ENCODE results near the gene ADAMTS12.

Gene ADAMTS12

GRCh38 chr5:33628796-33629195 is 263.0 kb downstream of the ADAMTS12 start:
- no peaks in the 10 kb centered on the region for H4K20me1 ChIP-seq (ENCODE audit: insufficient read depth, low read length)
- H3K36me3 ChIP-seq (replicated peaks; ENCODE audit: low read depth, low read length) = no peaks in the 10 kb centered on the region
- no peaks in the 10 kb centered on the region for H3K4me1 ChIP-seq (ENCODE audit: low read length)
- no peaks in the 10 kb centered on the region for H3K9me3 ChIP-seq (ENCODE audit: insufficient read depth, low read length)
- H3K27me3 ChIP-seq (ENCODE audit: low read depth, low read length) = no peaks in the 10 kb centered on the region
- no peaks in the 10 kb centered on the region for H3K79me2 ChIP-seq (ENCODE audit: low read length)
- H3K4me2 ChIP-seq (ENCODE audit: low read length) = no peak overlapping the region
- H2AFZ ChIP-seq (ENCODE audit: low read depth, low read length) = no peak overlapping the region
- TF ChIP-seq EZH2phosphoT487 (IDR thresholded peaks at IDR 0.05; ENCODE audit: low read depth) = no peak
- no peak for TF ChIP-seq CTCF (IDR thresholded peaks at IDR 0.05; ENCODE audit: low read depth, low read length)
- H3K9ac ChIP-seq (ENCODE audit: low read length) = no peak overlapping the region
- no peak overlapping the region for H3K4me3 ChIP-seq (ENCODE audit: low read length)
- no peak overlapping the region for H3K27ac ChIP-seq (ENCODE audit: low read length)

GRCh38 chr5:33621514-33621913 is 270.3 kb downstream of the ADAMTS12 start:
- H3K79me2 ChIP-seq (ENCODE audit: low read length) = no peaks in the 10 kb centered on the region

GRCh38 chr5:33614039-33614438 is 277.8 kb downstream of the ADAMTS12 start:
- Histone ChIP-seq H3K9me3 (ENCODE audit: insufficient read depth, low read length) (no peaks in the 10 kb centered on the region), H4K20me1 (ENCODE audit: insufficient read depth, low read length) (no peaks in the 10 kb centered on the region), H3K79me2 (ENCODE audit: low read length) (no peaks in the 10 kb centered on the region), H3K4me2 (ENCODE audit: low read length) (no peak overlapping the region), H3K27me3 (ENCODE audit: low read depth, low read length) (no peaks in the 10 kb centered on the region), H3K27ac (ENCODE audit: low read length) (no peak overlapping the region), H3K4me1 (ENCODE audit: low read length) (no peaks in the 10 kb centered on the region), H3K36me3 (replicated peaks; ENCODE audit: low read depth, low read length) (no peaks in the 10 kb centered on the region), H3K9ac (ENCODE audit: low read length) (no peak overlapping the region), H3K4me3 (ENCODE audit: low read length) (no peak overlapping the region), H2AFZ (ENCODE audit: low read depth, low read length) (no peak overlapping the region)
- TF ChIP-seq CTCF (IDR thresholded peaks at IDR 0.05; ENCODE audit: low read depth, low read length) = no peak
- no peak for TF ChIP-seq EZH2phosphoT487 (IDR thresholded peaks at IDR 0.05; ENCODE audit: low read depth)

More at GRCh38 chr5:33621514-33621913, 270.3 kb downstream of the ADAMTS12 start:
- Histone ChIP-seq H4K20me1 (ENCODE audit: insufficient read depth, low read length) (no peaks in the 10 kb centered on the region), H3K4me3 (ENCODE audit: low read length) (no peak overlapping the region), H3K27ac (ENCODE audit: low read length) (no peak overlapping the region), H3K36me3 (replicated peaks; ENCODE audit: low read depth, low read length) (no peaks in the 10 kb centered on the region), H3K4me1 (ENCODE audit: low read length) (no peaks in the 10 kb centered on the region), H3K9ac (ENCODE audit: low read length) (no peak overlapping the region), H2AFZ (ENCODE audit: low read depth, low read length) (no peak overlapping the region), H3K27me3 (ENCODE audit: low read depth, low read length) (no peaks in the 10 kb centered on the region), H3K9me3 (ENCODE audit: insufficient read depth, low read length) (no peaks in the 10 kb centered on the region), H3K4me2 (ENCODE audit: low read length) (no peak overlapping the region)
- TF ChIP-seq CTCF (IDR thresholded peaks at IDR 0.05; ENCODE audit: low read depth, low read length) (no peak), EZH2phosphoT487 (IDR thresholded peaks at IDR 0.05; ENCODE audit: low read depth) (no peak)

DNA sequence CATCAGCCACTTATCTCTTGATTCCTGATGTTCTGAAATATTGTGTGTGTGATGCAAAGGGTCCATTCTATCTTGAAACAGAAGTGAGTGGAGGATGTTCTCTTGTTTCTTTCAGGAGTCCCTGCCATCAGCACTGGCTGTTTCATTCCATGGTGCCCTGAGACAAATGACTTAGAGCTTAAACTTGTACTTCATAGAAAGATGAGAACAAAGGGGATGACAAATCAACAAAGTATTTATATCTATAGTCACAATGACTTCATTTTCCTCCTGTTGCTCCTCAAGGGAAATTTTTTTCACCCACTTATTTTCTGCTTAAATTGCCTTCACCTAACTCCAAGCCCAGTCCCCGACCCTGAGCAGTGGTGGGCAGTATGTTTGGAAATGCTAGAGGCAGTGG is 279.4 kb downstream of the ADAMTS12 start:
- no peaks in the 10 kb centered on the region for H3K4me1 ChIP-seq (ENCODE audit: low read length)
- H3K9me3 ChIP-seq (ENCODE audit: insufficient read depth, low read length) = no peaks in the 10 kb centered on the region
- no peaks in the 10 kb centered on the region for H3K27me3 ChIP-seq (ENCODE audit: low read depth, low read length)
- H3K36me3 ChIP-seq (replicated peaks; ENCODE audit: low read depth, low read length) = no peaks in the 10 kb centered on the region
- H2AFZ ChIP-seq (ENCODE audit: low read depth, low read length) = no peak overlapping the region
- H3K27ac ChIP-seq (ENCODE audit: low read length) = no peak overlapping the region
- H3K4me2 ChIP-seq (ENCODE audit: low read length) = no peak overlapping the region
- H4K20me1 ChIP-seq (ENCODE audit: insufficient read depth, low read length) = no peaks in the 10 kb centered on the region
- TF ChIP-seq EZH2phosphoT487 (IDR thresholded peaks at IDR 0.05; ENCODE audit: low read depth) (no peak), CTCF (IDR thresholded peaks at IDR 0.05; ENCODE audit: low read depth, low read length) (no peak)
- no peak overlapping the region for H3K4me3 ChIP-seq (ENCODE audit: low read length)
- H3K79me2 ChIP-seq (ENCODE audit: low read length) = no peaks in the 10 kb centered on the region
- no peak overlapping the region for H3K9ac ChIP-seq (ENCODE audit: low read length)
